ENCODE data around the gene PABPC1L.

PABPC1L gene

GRCh38 chr20:44961011-44961869, 51.4 kb downstream of the PABPC1L start:
- no peak for TF ChIP-seq ZNF274 (IDR thresholded peaks at IDR 0.05; ENCODE audit: low read depth, low read length)
- no peak overlapping the region for H3K4me3 ChIP-seq (ENCODE audit: low read length)

- no peak overlapping the region for H3K4me3 ChIP-seq (ENCODE audit: low read length)
- TF ChIP-seq ZNF274 (IDR thresholded peaks at IDR 0.05; ENCODE audit: low read depth, low read length), result no peak
Measured at GRCh38 chr20:44961870-44962267, 52.0 kb downstream of the PABPC1L start.

DNA sequence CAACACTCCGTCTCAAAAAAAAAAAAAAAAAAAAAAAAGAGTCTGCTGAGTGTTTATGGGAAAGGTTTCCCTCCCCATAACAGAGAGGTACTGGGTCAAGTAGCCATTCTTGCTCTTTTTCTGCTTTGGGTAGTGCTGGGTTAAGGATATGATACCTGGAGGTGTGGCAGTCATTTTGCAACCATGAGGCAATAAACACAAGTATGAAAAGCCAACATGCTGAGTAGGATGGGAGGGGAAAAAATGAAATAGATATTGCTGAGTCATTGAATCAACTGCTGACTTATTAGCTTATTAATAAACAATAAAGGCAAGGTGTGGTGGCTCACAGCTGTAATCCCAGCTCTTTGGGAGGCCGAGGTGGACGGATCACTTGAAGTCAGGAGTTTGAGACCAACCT, 52.6 kb downstream of the PABPC1L start:
- no peak for TF ChIP-seq ZNF274 (IDR thresholded peaks at IDR 0.05; ENCODE audit: low read depth, low read length)
- H3K4me3 ChIP-seq (ENCODE audit: low read length), result no peak overlapping the region

GRCh38 chr20:44963325-44964215, 53.7 kb downstream of the PABPC1L start:
- no peak overlapping the region for H3K4me3 ChIP-seq (ENCODE audit: low read length)
- TF ChIP-seq ZNF274 (IDR thresholded peaks at IDR 0.05; ENCODE audit: low read depth, low read length), result no peak

DNA sequence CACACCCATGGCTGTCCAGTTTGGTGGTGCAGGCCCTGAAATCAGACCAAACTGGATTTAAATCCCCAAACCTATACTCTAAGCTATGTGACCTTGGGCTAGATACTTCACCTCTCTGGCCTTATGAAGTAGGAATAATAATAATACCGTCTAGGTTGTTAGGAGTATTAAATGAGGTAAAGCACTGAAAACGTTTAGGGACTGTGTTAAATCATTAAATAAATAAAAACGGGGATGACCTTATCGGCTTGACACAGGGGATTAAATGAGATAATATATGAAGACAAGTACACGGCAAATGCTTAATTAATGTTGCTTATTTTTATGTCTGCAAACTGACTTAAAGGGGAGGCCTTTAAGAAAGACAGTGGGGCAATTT, 55.8 kb downstream of the PABPC1L start:
- H3K4me3 ChIP-seq (ENCODE audit: low read length), result peak overlapping the region; percentile 72
- TF ChIP-seq ZNF274 (IDR thresholded peaks at IDR 0.05; ENCODE audit: low read depth, low read length), result no peak

- no peak for TF ChIP-seq ZNF274 (IDR thresholded peaks at IDR 0.05; ENCODE audit: low read depth, low read length)
- H3K4me3 ChIP-seq (ENCODE audit: low read length), result peak within 1 kb of the TSS; percentile 77
Measured at GRCh38 chr20:44966030-44966961, 56.4 kb downstream of the PABPC1L start, which contains the start of gene STK4. Gene STK4 (plus strand): TSS chr20:44966512. CDS start chr20:44966569, 57 bp downstream.

GRCh38 chr20:44967207-44967807, 57.4 kb downstream of the PABPC1L start:
- no peak for TF ChIP-seq ZNF274 (IDR thresholded peaks at IDR 0.05; ENCODE audit: low read depth, low read length)
- H3K4me3 ChIP-seq (ENCODE audit: low read length), result peak overlapping the region; percentile 77

DNA sequence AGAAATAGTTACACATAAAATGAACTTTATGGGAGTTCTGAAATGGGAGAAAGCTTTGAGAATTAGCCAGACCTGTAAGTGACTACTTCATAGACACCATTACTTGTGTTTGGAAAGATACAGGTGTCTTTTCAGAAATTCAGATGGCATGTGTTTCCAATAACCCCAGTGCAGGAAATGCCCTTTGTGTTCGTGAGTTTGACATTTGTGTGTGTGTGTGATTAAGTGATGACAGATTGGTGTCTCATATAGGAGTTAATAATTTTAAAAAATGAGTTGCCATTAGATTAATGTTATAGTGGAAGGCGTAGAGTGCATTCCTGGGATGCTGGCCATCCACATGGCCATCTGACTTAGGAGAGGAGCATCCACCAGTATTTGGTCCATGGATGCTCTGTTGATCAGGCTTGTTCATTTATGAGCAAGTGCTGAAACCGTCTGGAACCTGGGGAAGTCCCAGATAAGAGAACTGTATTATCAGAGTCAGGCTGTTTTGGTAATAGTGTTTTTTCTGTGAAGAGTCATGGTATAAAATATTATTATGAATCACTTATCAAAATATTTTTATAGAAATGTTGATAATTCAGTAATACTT, 59.5 kb downstream of the PABPC1L start:
- TF ChIP-seq ZNF274 (IDR thresholded peaks at IDR 0.05; ENCODE audit: low read depth, low read length), result no peak
- H3K4me3 ChIP-seq (ENCODE audit: low read length), result peak overlapping the region; percentile 77

- TF ChIP-seq ZNF274 (IDR thresholded peaks at IDR 0.05; ENCODE audit: low read depth, low read length), result no peak
- no peak overlapping the region; the same call in 1 of the 2 replicates for H3K4me3 ChIP-seq (ENCODE audit: low read length)
Measured at GRCh38 chr20:44970243-44970757, 60.4 kb downstream of the PABPC1L start.

- no peak overlapping the region for H3K4me3 ChIP-seq (ENCODE audit: low read length)
- TF ChIP-seq ZNF274 (IDR thresholded peaks at IDR 0.05; ENCODE audit: low read depth, low read length), result no peak
Measured at GRCh38 chr20:44973053-44973452, 63.2 kb downstream of the PABPC1L start.

DNA sequence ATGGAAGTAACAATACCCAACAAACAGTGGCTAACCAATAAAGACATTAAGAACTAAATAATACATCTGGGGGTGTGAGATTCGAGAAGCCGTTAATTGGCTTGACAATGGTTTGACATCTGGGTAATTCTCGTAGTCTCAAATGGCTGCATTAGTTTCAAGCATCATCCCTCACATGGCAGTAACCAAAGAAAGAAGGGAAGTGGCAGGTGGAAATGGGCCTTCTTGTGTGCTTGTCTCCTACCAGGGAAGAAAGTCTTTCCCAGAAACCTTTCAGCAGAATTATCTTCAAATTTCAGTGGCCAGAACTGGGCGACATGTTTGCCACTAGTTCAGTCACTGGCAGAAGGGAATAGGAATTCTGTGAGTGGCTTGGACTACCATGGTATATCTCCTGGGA, 66.8 kb downstream of the PABPC1L start:
- no peak overlapping the region for H3K4me3 ChIP-seq (ENCODE audit: low read length)
- TF ChIP-seq ZNF274 (IDR thresholded peaks at IDR 0.05; ENCODE audit: low read depth, low read length), result no peak

DNA sequence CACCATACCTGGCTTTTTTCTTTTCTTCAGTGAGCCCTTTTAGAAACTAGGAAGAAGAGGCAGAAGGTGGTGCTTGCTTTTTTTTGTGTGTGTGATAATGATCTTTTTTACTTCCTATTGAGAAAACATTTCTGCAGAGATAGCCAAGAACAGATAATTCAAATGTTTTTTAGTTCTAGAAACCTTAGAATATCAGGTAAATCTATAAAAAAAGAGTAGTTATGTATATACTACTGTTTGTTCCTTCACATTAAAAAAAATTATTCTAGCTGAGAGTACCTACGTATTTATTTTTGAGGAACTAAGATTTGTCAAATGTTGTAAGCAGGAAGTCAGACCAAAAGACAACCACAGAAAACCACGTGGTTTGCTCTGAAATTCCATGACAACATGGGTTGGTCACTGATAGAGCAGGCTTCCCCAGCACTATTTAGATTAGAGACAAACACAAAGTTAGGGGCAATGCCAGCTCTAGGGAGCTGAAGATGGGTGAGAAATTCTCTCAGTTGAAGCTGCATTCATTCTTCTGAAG, 69.3 kb downstream of the PABPC1L start:
- TF ChIP-seq ZNF274 (IDR thresholded peaks at IDR 0.05; ENCODE audit: low read depth, low read length), result no peak
- H3K4me3 ChIP-seq (ENCODE audit: low read length), result peak overlapping the region; percentile 54; the same call in 1 of the 2 replicates
